Stomach (tissue), 9 donors: Measurements from ENCODE around the gene DCAKD. TPM values are rescaled to one million over a fixed set of nuclear protein-coding genes. Genes with fewer than 3 reads are reported as not detected.
A peak's percentile ranks its signal among the peaks of the same experiment; 100 is the strongest.

ENCODE experiments used
- DNase-seq, 2 donors: peaks; one replicate each; pipeline versions ENCODE4 v3.0.0 to v3.0.0-alpha.2; 2013 to 2019
- H3K27ac ChIP-seq, 5 donors: fragments of 200-600 bp in 4 of 5; sonication (generic) in 4 of 5; one replicate each; pipeline ENCODE4 v1.5.1; 2013 to 2019; ENCODE audit warnings: mild to moderate bottlenecking in 1 of 5, moderate library complexity in 1 of 5
- H3K27me3 ChIP-seq, 3 donors: fragments of 200-600 bp; sonication (generic); one replicate each; pipeline ENCODE4 v1.5.1; 2017 to 2019; ENCODE audit warnings: mixed run types in 1 of 3
- H3K36me3 ChIP-seq, 4 donors: fragments of 200-600 bp; sonication (generic); 1 replicate in 3 of 4; 2 replicates in 1 of 4; pipeline ENCODE4 v1.5.1; 2016 to 2019
- H3K4me1 ChIP-seq, 4 donors: fragments of 200-600 bp; sonication (generic); one replicate each; pipeline ENCODE4 v1.5.1; 2016 to 2019
- H3K4me3 ChIP-seq, 4 donors: fragments of 200-600 bp; sonication (generic) in 3 of 4; one replicate each; pipeline ENCODE4 v1.5.1; 2016 to 2019; ENCODE audit warnings: mild to moderate bottlenecking in 1 of 4
- H3K9me3 ChIP-seq, 4 donors: fragments of 200-600 bp; sonication (generic); one replicate each; pipeline ENCODE4 v1.5.1; 2016 to 2019
- CTCF ChIP-seq, 7 experiments: fragments of 450-650 bp in 4 of 7; fragments of 200-600 bp in 3 of 7; sonication (generic) in 3 of 7; IDR thresholded peaks; one replicate each; pipeline ENCODE4 v1.5.1; 2016 to 2019; ENCODE audit warnings: antibody characterized with exemption in 7 of 7, control low read depth in 2 of 7, mild to moderate bottlenecking in 1 of 7
- EP300 ChIP-seq: sonication (generic); formaldehyde crosslinking; IDR thresholded peaks from one replicate; pipeline ENCODE4 v1.6.1; 2017; ENCODE audit warnings: antibody characterized with exemption
- POLR2A ChIP-seq, 4 donors: fragments of 450-650 bp; IDR thresholded peaks; one replicate each; pipeline ENCODE4 v1.6.1; 2016; ENCODE audit warnings: antibody characterized with exemption in 4 of 4, control low read depth in 2 of 4, mild to moderate bottlenecking in 1 of 4, moderate library complexity in 1 of 4
- POLR2AphosphoS5 ChIP-seq, 3 donors: sonication (generic); formaldehyde crosslinking; IDR thresholded peaks; one replicate each; pipeline ENCODE4 v1.6.1; 2016; ENCODE audit warnings: antibody characterized with exemption in 3 of 3
- WGBS, 5 donors: extraction: QIAGEN DNeasy Blood & Tissue Kit in 3 of 5; methylation state at CpG; one replicate each; pipeline versions ENCODE4 v1.1.5 to v1.1.7; 2013 to 2018; 5-methylcytosine and 5-hydroxymethylcytosine counted together
- intact Hi-C: fragments of 100-400 bp; cut with DNase I; formaldehyde crosslinking; loops from one replicate; pipeline ENCODE4 v1.15.1; 2023; ENCODE audit warnings: low total_unique reads
- polyA plus RNA-seq, 3 donors: library from polyadenylated mRNA; stranded (reverse); fragments of 200-250 nt; gene quantifications; one replicate each; pipeline ENCODE4 v1.2.3, GENCODE V29; 2013
- total RNA-seq, 5 donors: library from RNA; depleted of rRNA; stranded (reverse); fragments of >200 nt; gene quantifications; one replicate each; pipeline versions ENCODE4 v1.1.0 to v1.2.3, GENCODE V29; 2014 to 2016
- donor health status: healthy with polysubstance abuse.
- donor health status: Bipolar disorder and iron deficiency.
- donor health status: healthy.

Gene DCAKD
- total and polyA plus RNA-seq, 8 donors = 2.3 to 22.9 (median 13.2) TPM

- TF ChIP-seq CTCF (IDR thresholded peaks at IDR 0.05) = no peak
- TF ChIP-seq POLR2A (IDR thresholded peaks at IDR 0.05) = no peak
- no peak for TF ChIP-seq EP300
- no peak for TF ChIP-seq POLR2AphosphoS5 (IDR thresholded peaks at IDR 0.05)
- H3K36me3 ChIP-seq = no peaks in the 10 kb centered on the region
- no peaks in the 10 kb centered on the region for H3K4me1 ChIP-seq
- peak in 1 of 2 donors; percentile 75 for DNase-seq
- H3K27me3 ChIP-seq = peaks cover 0 to 38% (median 0%) of the 10 kb centered on the region in 3 donors
- 47 to 74% (median 56%) methylated on average over 3 to 7 of the region's 7 CpGs for WGBS, 5 donors
- H3K4me3 ChIP-seq = no peak overlapping the region
- intact Hi-C loops = no loop called here
- H3K9me3 ChIP-seq = peaks cover 0 to 10% (median 5%) of the 10 kb centered on the region in 4 donors
- H3K27ac ChIP-seq = no peak overlapping the region
Observed at GRCh38 chr17:44997733-44998520, 53.5 kb downstream of the DCAKD start.

GRCh38 chr17:44996304-44996703 is 55.1 kb downstream of the DCAKD start:
- WGBS, 5 donors = 67 to 87% (median 73%) methylated on average over 10 of the region's 10 CpGs
- Histone ChIP-seq H3K4me1 (no peaks in the 10 kb centered on the region), H3K36me3 (no peaks in the 10 kb centered on the region), H3K27ac (no peak overlapping the region), H3K27me3 (peaks cover 0 to 38% (median 0%) of the 10 kb centered on the region in 3 donors), H3K4me3 (no peak overlapping the region), H3K9me3 (peaks cover 0 to 10% (median 5%) of the 10 kb centered on the region in 4 donors)
- DNase-seq = no peak
- intact Hi-C loops = no loop called here
- TF ChIP-seq EP300 (no peak), POLR2A (IDR thresholded peaks at IDR 0.05) (no peak), POLR2AphosphoS5 (IDR thresholded peaks at IDR 0.05) (no peak), CTCF (IDR thresholded peaks at IDR 0.05) (no peak)

GRCh38 chr17:44995436-44996001 is 55.9 kb downstream of the DCAKD start:
- no peak overlapping the region for H3K27ac ChIP-seq
- DNase-seq = peak in 1 of 2 donors; percentile 43
- TF ChIP-seq POLR2AphosphoS5 (IDR thresholded peaks at IDR 0.05) (no peak), POLR2A (IDR thresholded peaks at IDR 0.05) (no peak), CTCF (IDR thresholded peaks at IDR 0.05) (no peak), EP300 (no peak)
- no peaks in the 10 kb centered on the region for H3K36me3 ChIP-seq
- intact Hi-C loops = no loop called here
- H3K4me1 ChIP-seq = no peaks in the 10 kb centered on the region
- no peak overlapping the region for H3K4me3 ChIP-seq
- H3K27me3 ChIP-seq = peaks cover 0 to 38% (median 0%) of the 10 kb centered on the region in 3 donors
- H3K9me3 ChIP-seq = peaks cover 0 to 10% (median 5%) of the 10 kb centered on the region in 4 donors
- WGBS, 5 donors = 45 to 59% (median 51%) methylated on average over 10 to 11 of the region's 11 CpGs

GRCh38 chr17:44992242-44992939 is 59.0 kb downstream of the DCAKD start:
- Histone ChIP-seq H3K27me3 (peaks cover 0 to 56% (median 18%) of the 10 kb centered on the region in 3 donors), H3K27ac (no peak overlapping the region), H3K9me3 (no peaks in the 10 kb centered on the region), H3K4me1 (peaks cover 3 to 7% (median 6%) of the 10 kb centered on the region in 4 donors), H3K36me3 (no peaks in the 10 kb centered on the region), H3K4me3 (no peak overlapping the region)
- 71 to 85% (median 74%) methylated on average over 4 to 5 of the region's 5 CpGs for WGBS, 5 donors
- TF ChIP-seq CTCF (IDR thresholded peaks at IDR 0.05) (no peak), POLR2A (IDR thresholded peaks at IDR 0.05) (no peak)
- intact Hi-C loops = no loop called here
- no peak for DNase-seq
